Erythroblast (primary cell): ENCODE results near the gene ZNF274.

Experiments
- GATA1 ChIP-seq: IDR thresholded peaks from 2 replicates; pipeline ENCODE4 v1.6.1; 2011; ENCODE audit warnings: low read depth, mild to moderate bottlenecking, control low read depth, low read length, moderate library complexity
- POLR2A ChIP-seq: IDR thresholded peaks from 2 replicates; pipeline ENCODE4 v1.6.1; 2011; ENCODE audit warnings: mild to moderate bottlenecking, low read length

DNA sequence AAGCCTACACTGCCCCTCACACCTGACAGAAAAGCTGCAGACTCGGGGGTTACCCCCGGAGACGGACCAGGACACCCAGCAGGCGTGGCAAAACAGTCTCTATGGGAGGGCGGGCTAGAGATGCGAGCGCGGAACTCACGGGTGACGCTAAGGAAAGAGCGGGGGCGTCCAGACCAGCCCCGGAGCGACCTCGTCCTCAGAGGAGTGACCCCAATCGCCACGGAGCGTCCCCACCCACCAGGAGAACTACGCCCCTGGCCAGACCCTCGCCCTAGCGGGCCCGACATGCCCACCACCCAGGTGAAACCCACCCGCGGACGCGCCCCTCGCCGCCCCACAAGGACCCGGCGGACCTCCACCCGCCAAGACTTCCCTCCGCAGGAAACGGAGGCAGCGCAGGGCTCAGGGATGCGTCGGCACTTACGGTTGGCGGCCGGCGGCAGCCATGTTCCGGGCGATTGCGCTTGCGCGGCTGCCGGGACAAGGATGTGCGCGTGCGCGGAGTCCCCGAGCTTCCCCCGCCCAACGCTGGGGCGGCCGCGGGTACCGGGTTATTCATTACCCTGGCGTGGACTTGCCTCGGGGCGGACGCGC is 32.4 kb upstream of the ZNF274 start, which contains the start of gene ZNF329:
- TF ChIP-seq POLR2A, result peak; percentile 60
- no peak for TF ChIP-seq GATA1
